GM18858 (cell line): ENCODE data around the gene VAPA.

Experiments
- ATAC-seq: cut with Tn5 transposase; IDR thresholded peaks from one replicate; pipeline ENCODE4 v1.9.1; 2021; ENCODE audit not compliant: unreplicated experiment

VAPA gene

DNA sequence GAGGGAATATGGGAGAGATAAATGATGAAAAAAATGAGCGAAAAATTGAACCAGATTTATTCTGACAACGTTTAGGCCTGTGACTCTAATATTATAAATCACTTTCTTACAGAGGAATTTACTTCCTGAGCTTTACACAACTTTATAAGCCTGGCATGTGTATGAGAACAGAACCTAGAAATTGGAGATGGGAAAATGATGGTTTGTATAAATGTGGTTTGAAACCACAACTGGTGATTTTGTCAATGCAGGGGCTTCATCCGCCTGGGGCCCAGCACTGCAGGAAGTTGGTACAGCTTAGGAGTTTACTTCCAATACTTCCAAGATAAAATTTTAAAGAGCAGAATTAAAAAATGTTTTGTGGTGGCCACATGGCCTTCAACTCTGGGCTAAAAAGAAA, 82.3 kb downstream of the VAPA start:
- no peak for ATAC-seq

DNA sequence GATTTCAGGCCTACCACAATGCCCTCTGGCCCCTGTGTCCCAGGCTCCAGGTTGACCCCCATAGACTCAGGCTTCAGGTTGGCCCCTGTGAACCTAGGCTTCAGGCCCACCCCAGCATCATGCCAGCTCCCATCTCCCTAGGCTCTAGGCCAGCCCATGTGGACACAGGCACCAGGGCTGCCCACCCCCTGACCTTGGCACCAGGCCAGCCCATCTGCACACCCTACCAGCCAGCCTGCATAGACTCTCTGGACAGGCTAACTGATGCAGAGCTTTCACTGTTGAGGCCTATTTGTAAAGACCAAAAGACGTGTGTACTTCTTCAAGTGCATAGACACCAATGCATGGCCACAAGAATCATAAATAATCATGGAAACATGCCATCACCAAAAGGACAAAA, 83.9 kb downstream of the VAPA start:
- no peak for ATAC-seq

GRCh38 chr18:9998330-9998729, 84.5 kb downstream of the VAPA start:
- ATAC-seq, result no peak

DNA sequence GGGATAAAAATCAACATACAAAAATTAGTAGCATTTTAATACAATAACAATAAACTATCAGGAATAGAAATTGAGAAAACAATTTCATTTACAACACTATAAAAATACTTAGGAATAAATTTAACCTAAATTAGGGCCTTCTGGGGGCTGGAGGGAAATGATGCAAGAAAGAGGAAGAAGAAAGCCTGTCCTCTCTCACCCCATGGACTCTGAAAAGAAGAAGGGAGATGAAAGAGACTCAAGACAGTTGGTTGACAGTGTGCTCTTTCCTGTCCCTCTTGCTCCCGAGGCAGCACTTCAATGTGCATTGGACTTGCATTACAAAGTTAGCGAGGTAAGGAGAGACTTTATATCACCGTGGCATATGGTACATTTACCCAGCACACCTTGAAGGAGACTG, 88.5 kb downstream of the VAPA start:
- no peak for ATAC-seq

- no peak for ATAC-seq
These were observed 89.5 kb downstream of the VAPA start for GRCh38 chr18:10003281-10003680.

DNA sequence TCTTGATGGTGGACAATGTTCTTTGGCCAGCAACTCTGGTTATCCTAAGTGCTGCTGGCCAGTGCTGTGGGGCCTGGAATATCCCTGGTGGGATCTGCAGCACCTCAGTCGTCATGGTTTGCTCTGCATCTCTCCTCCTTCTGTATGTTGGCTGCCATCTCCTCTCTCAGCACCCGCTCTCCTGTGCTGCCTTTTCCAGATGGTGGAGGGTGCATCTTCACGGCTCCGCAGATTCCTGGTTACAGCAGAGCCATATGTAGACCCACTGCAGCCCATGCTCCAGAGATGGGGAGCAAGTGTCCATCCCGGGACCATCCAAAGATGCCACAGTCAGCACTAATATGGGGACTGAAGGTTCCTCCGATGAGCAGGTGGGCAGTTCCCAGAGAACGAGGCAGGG, 90.0 kb downstream of the VAPA start:
- ATAC-seq, result no peak

GRCh38 chr18:10006311-10006893, 92.6 kb downstream of the VAPA start:
- no peak for ATAC-seq

GRCh38 chr18:10008006-10008647, 94.3 kb downstream of the VAPA start:
- ATAC-seq, result no peak
